ENCODE data around the gene ZFP92. TPM values are rescaled to one million over a fixed set of nuclear protein-coding genes. Genes with fewer than 3 reads are reported as not detected.

Gene ZFP92
- total RNA-seq, 5 donors from 2014 or later (not counting 1 experiment from before 2014, with no cell fraction given) = 0.60 to 1.4 (median 1.2) TPM

GRCh38 chrX:153445106-153445855, 34.0 kb downstream of the ZFP92 start:
- H3K4me3 Mint-ChIP-seq = no peak overlapping the region
- no peak for DNase-seq
- 98% methylated on average over 20 of the region's 35 CpGs for WGBS (ENCODE audit: insufficient coverage)
- Histone ChIP-seq H3K4me3 (ENCODE audit: control insufficient read depth in 1 of 2, extremely low read depth in 1 of 2, low read length in 1 of 2) (no peak overlapping the region), H3K9me3 (no peaks in the 10 kb centered on the region), H3K27me3 (replicated peaks in 1 of 2; ENCODE audit: control insufficient read depth in 2 of 2, extremely low read depth in 1 of 2, insufficient read depth in 2 of 2, low read length in 1 of 2) (no peaks in the 10 kb centered on the region), H3K4me1 (ENCODE audit: control insufficient read depth in 1 of 2, extremely low read depth in 1 of 2, insufficient read depth in 2 of 2, low read length in 2 of 2) (no peaks in the 10 kb centered on the region), H3K36me3 (ENCODE audit: control insufficient read depth in 2 of 2, extremely low read depth in 1 of 2, insufficient read depth in 1 of 2, low read length in 1 of 2) (peaks cover 0 to 2% of the 10 kb centered on the region in 2 donors), H3K27ac (ENCODE audit: low read length) (no peak overlapping the region)
- H3K27ac Mint-ChIP-seq = no peak overlapping the region
- no peaks in the 10 kb centered on the region for H3K9me3 Mint-ChIP-seq
- no peaks in the 10 kb centered on the region for H3K27me3 Mint-ChIP-seq
- ATAC-seq (replicated peaks in 1 of 4) = no peak
- no peaks in the 10 kb centered on the region for H3K4me1 Mint-ChIP-seq
- POLR2A ChIA-PET = no interaction called here
- CTCF ChIA-PET = no interaction called here
- peaks cover 3% of the 10 kb centered on the region for H3K36me3 Mint-ChIP-seq

- CTCF ChIA-PET = no interaction called here
- Mint-ChIP-seq H3K9me3 (no peaks in the 10 kb centered on the region), H3K36me3 (peaks cover 5% of the 10 kb centered on the region), H3K27me3 (no peaks in the 10 kb centered on the region), H3K4me1 (no peaks in the 10 kb centered on the region), H3K4me3 (no peak within 1 kb of the TSS), H3K27ac (no peak within 1 kb of the TSS)
- no peaks in the 10 kb centered on the region for H3K9me3 ChIP-seq
- no peak for DNase-seq
- POLR2A ChIA-PET = no interaction called here
- H3K4me3 ChIP-seq (ENCODE audit: control insufficient read depth in 1 of 2, extremely low read depth in 1 of 2, low read length in 1 of 2) = no peak within 1 kb of the TSS
- no peak within 1 kb of the TSS for H3K27ac ChIP-seq (ENCODE audit: low read length)
- H3K36me3 ChIP-seq (ENCODE audit: control insufficient read depth in 2 of 2, extremely low read depth in 1 of 2, insufficient read depth in 1 of 2, low read length in 1 of 2) = peaks cover 2 to 4% of the 10 kb centered on the region in 2 donors
- H3K4me1 ChIP-seq (ENCODE audit: control insufficient read depth in 1 of 2, extremely low read depth in 1 of 2, insufficient read depth in 2 of 2, low read length in 2 of 2) = no peaks in the 10 kb centered on the region
- no peaks in the 10 kb centered on the region for H3K27me3 ChIP-seq (replicated peaks in 1 of 2; ENCODE audit: control insufficient read depth in 2 of 2, extremely low read depth in 1 of 2, insufficient read depth in 2 of 2, low read length in 1 of 2)
- no peak for ATAC-seq (replicated peaks in 1 of 4)
- 88% methylated on average over 14 of the region's 30 CpGs for WGBS (ENCODE audit: insufficient coverage)
Observed at GRCh38 chrX:153445856-153446635, 34.8 kb downstream of the ZFP92 start, which contains the start of gene TREX2. Gene TREX2, minus strand, starts transcription at chrX:153446056. Its CDS starts 626 bp downstream, at chrX:153445430.

- H3K36me3 Mint-ChIP-seq = peaks cover 9% of the 10 kb centered on the region
- H3K4me1 ChIP-seq (ENCODE audit: control insufficient read depth in 1 of 2, extremely low read depth in 1 of 2, insufficient read depth in 2 of 2, low read length in 2 of 2) = no peaks in the 10 kb centered on the region
- H3K27me3 Mint-ChIP-seq = no peaks in the 10 kb centered on the region
- CTCF ChIA-PET = no interaction called here
- no peaks in the 10 kb centered on the region for H3K4me1 Mint-ChIP-seq
- no peak overlapping the region for H3K27ac Mint-ChIP-seq
- H3K4me3 ChIP-seq (ENCODE audit: control insufficient read depth in 1 of 2, extremely low read depth in 1 of 2, low read length in 1 of 2) = no peak overlapping the region
- H3K4me3 Mint-ChIP-seq = no peak overlapping the region
- no peak overlapping the region for H3K27ac ChIP-seq (ENCODE audit: low read length)
- no peak for ATAC-seq (replicated peaks in 1 of 4)
- no peak for DNase-seq
- H3K36me3 ChIP-seq (ENCODE audit: control insufficient read depth in 2 of 2, extremely low read depth in 1 of 2, insufficient read depth in 1 of 2, low read length in 1 of 2) = peaks cover 5 to 6% of the 10 kb centered on the region in 2 donors
- H3K27me3 ChIP-seq (replicated peaks in 1 of 2; ENCODE audit: control insufficient read depth in 2 of 2, extremely low read depth in 1 of 2, insufficient read depth in 2 of 2, low read length in 1 of 2) = no peaks in the 10 kb centered on the region
- WGBS (ENCODE audit: insufficient coverage) = no CpG with 5 or more reads among the region's 10 CpGs
- no peaks in the 10 kb centered on the region for H3K9me3 Mint-ChIP-seq
- POLR2A ChIA-PET = no interaction called here
- H3K9me3 ChIP-seq = no peaks in the 10 kb centered on the region
Observed at GRCh38 chrX:153446636-153446936, 35.3 kb downstream of the ZFP92 start.

GRCh38 chrX:153446950-153447580, 35.8 kb downstream of the ZFP92 start:
- H3K4me3 Mint-ChIP-seq = no peak overlapping the region
- Histone ChIP-seq H3K4me3 (ENCODE audit: control insufficient read depth in 1 of 2, extremely low read depth in 1 of 2, low read length in 1 of 2) (no peak overlapping the region), H3K27me3 (replicated peaks in 1 of 2; ENCODE audit: control insufficient read depth in 2 of 2, extremely low read depth in 1 of 2, insufficient read depth in 2 of 2, low read length in 1 of 2) (no peaks in the 10 kb centered on the region), H3K9me3 (no peaks in the 10 kb centered on the region), H3K36me3 (ENCODE audit: control insufficient read depth in 2 of 2, extremely low read depth in 1 of 2, insufficient read depth in 1 of 2, low read length in 1 of 2) (peaks cover 5 to 6% of the 10 kb centered on the region in 2 donors), H3K27ac (ENCODE audit: low read length) (no peak overlapping the region), H3K4me1 (ENCODE audit: control insufficient read depth in 1 of 2, extremely low read depth in 1 of 2, insufficient read depth in 2 of 2, low read length in 2 of 2) (no peaks in the 10 kb centered on the region)
- CTCF ChIA-PET = no interaction called here
- H3K4me1 Mint-ChIP-seq = no peaks in the 10 kb centered on the region
- no peaks in the 10 kb centered on the region for H3K9me3 Mint-ChIP-seq
- no peak overlapping the region for H3K27ac Mint-ChIP-seq
- H3K36me3 Mint-ChIP-seq = peaks cover 9% of the 10 kb centered on the region
- DNase-seq (no peak), ATAC-seq (replicated peaks in 1 of 4) (no peak)
- POLR2A ChIA-PET = no interaction called here
- WGBS (ENCODE audit: insufficient coverage) = 85% methylated on average over 13 of the region's 17 CpGs
- H3K27me3 Mint-ChIP-seq = no peaks in the 10 kb centered on the region

- no peak overlapping the region for H3K27ac Mint-ChIP-seq
Observed at GRCh38 chrX:153447581-153447960, 36.3 kb downstream of the ZFP92 start.

GRCh38 chrX:153448556-153449367, 37.5 kb downstream of the ZFP92 start:
- no peak for DNase-seq
- H3K4me1 Mint-ChIP-seq = no peaks in the 10 kb centered on the region
- H3K27ac Mint-ChIP-seq = no peak overlapping the region
- Histone ChIP-seq H3K9me3 (no peaks in the 10 kb centered on the region), H3K4me1 (ENCODE audit: control insufficient read depth in 1 of 2, extremely low read depth in 1 of 2, insufficient read depth in 2 of 2, low read length in 2 of 2) (no peaks in the 10 kb centered on the region), H3K36me3 (ENCODE audit: control insufficient read depth in 2 of 2, extremely low read depth in 1 of 2, insufficient read depth in 1 of 2, low read length in 1 of 2) (peaks cover 6 to 7% of the 10 kb centered on the region in 2 donors), H3K27me3 (replicated peaks in 1 of 2; ENCODE audit: control insufficient read depth in 2 of 2, extremely low read depth in 1 of 2, insufficient read depth in 2 of 2, low read length in 1 of 2) (no peaks in the 10 kb centered on the region), H3K4me3 (ENCODE audit: control insufficient read depth in 1 of 2, extremely low read depth in 1 of 2, low read length in 1 of 2) (no peak overlapping the region), H3K27ac (ENCODE audit: low read length) (no peak overlapping the region)
- no peaks in the 10 kb centered on the region for H3K27me3 Mint-ChIP-seq
- H3K9me3 Mint-ChIP-seq = no peaks in the 10 kb centered on the region
- no peak for ATAC-seq (replicated peaks in 1 of 4)
- ChIA-PET POLR2A (no interaction called here), CTCF (interaction anchor here (0.5 to 0.6 kb wide), 2 partner anchors 12 to 62 kb away, joined by 3 read pairs; no protein-coding TSS in a partner anchor)
- H3K36me3 Mint-ChIP-seq = peaks cover 9% of the 10 kb centered on the region
- H3K4me3 Mint-ChIP-seq = no peak overlapping the region
- 96% methylated on average over 10 of the region's 21 CpGs for WGBS (ENCODE audit: insufficient coverage)

More at GRCh38 chrX:153447581-153447960, 36.3 kb downstream of the ZFP92 start:
- H3K27ac ChIP-seq (ENCODE audit: low read length) = no peak overlapping the region
- Mint-ChIP-seq H3K36me3 (peaks cover 9% of the 10 kb centered on the region), H3K4me3 (no peak overlapping the region), H3K27me3 (no peaks in the 10 kb centered on the region), H3K9me3 (no peaks in the 10 kb centered on the region), H3K4me1 (no peaks in the 10 kb centered on the region)
- H3K4me3 ChIP-seq (ENCODE audit: control insufficient read depth in 1 of 2, extremely low read depth in 1 of 2, low read length in 1 of 2) = no peak overlapping the region
- no peaks in the 10 kb centered on the region for H3K9me3 ChIP-seq
- WGBS (ENCODE audit: insufficient coverage) = 73% methylated on average over 3 of the region's 8 CpGs
- DNase-seq (no peak), ATAC-seq (replicated peaks in 1 of 4) (no peak)
- ChIA-PET POLR2A (no interaction called here), CTCF (no interaction called here)
- H3K4me1 ChIP-seq (ENCODE audit: control insufficient read depth in 1 of 2, extremely low read depth in 1 of 2, insufficient read depth in 2 of 2, low read length in 2 of 2) = no peaks in the 10 kb centered on the region
- H3K27me3 ChIP-seq (replicated peaks in 1 of 2; ENCODE audit: control insufficient read depth in 2 of 2, extremely low read depth in 1 of 2, insufficient read depth in 2 of 2, low read length in 1 of 2) = no peaks in the 10 kb centered on the region
- peaks cover 5 to 6% of the 10 kb centered on the region in 2 donors for H3K36me3 ChIP-seq (ENCODE audit: control insufficient read depth in 2 of 2, extremely low read depth in 1 of 2, insufficient read depth in 1 of 2, low read length in 1 of 2)

Data from T-cell (primary cell).